Thymus (tissue), 11 donors: Measurements from ENCODE around the gene C5orf24. TPM values are rescaled to one million over a fixed set of nuclear protein-coding genes. Genes with fewer than 3 reads are reported as not detected.
A peak's percentile ranks its signal among the peaks of the same experiment; 100 is the strongest.
"Not testable (repeated sequence)": the region's sequence is repeated elsewhere in the genome, so short reads cannot be mapped to it uniquely, and the experiment has no call there.

Experiments used
- DNase-seq, 9 donors: peaks; one replicate each; pipeline ENCODE4 v3.0.0-alpha.2; 2013; ENCODE audit warnings: low spot score in 9 of 9, low read depth in 6 of 9, missing footprints in 1 of 9
- H3K27ac ChIP-seq, 2 donors: one replicate each; pipeline ENCODE4 v1.5.1; 2013; ENCODE audit warnings: control low read depth in 1 of 2, low read depth in 1 of 2, low read length in 1 of 2, mild to moderate bottlenecking in 1 of 2, moderate library complexity in 1 of 2
- H3K27me3 ChIP-seq, 2 donors: one replicate each; pipeline ENCODE4 v1.5.1; 2013; ENCODE audit warnings: low read length in 1 of 2; ENCODE audit not compliant: control insufficient read depth in 2 of 2, insufficient read depth in 1 of 2
- H3K36me3 ChIP-seq, 2 donors: one replicate each; pipeline ENCODE4 v1.5.1; 2013; ENCODE audit warnings: low read length in 1 of 2, mild to moderate bottlenecking in 1 of 2, moderate library complexity in 1 of 2; ENCODE audit not compliant: control insufficient read depth in 2 of 2, insufficient read depth in 2 of 2
- H3K4me1 ChIP-seq, 2 donors: one replicate each; pipeline ENCODE4 v1.5.1; 2013; ENCODE audit warnings: low read length in 2 of 2; ENCODE audit not compliant: control insufficient read depth in 2 of 2, insufficient read depth in 2 of 2
- H3K4me3 ChIP-seq, 2 donors: one replicate each; pipeline ENCODE4 v1.5.1; 2013; ENCODE audit warnings: low read length in 2 of 2, control low read depth in 1 of 2, mild to moderate bottlenecking in 1 of 2
- H3K9me3 ChIP-seq, 2 donors: one replicate each; pipeline ENCODE4 v1.5.1; 2013; ENCODE audit warnings: low read length in 1 of 2, mild to moderate bottlenecking in 1 of 2; ENCODE audit not compliant: control insufficient read depth in 2 of 2, insufficient read depth in 1 of 2
- WGBS: extraction: QIAGEN DNeasy Blood & Tissue Kit; methylation state at CpG from one replicate; pipeline ENCODE4 v1.1.7; 2013; 5-methylcytosine and 5-hydroxymethylcytosine counted together
- polyA plus RNA-seq: library from polyadenylated mRNA; stranded (reverse); fragments of 200-250 nt; gene quantifications from one replicate; pipeline ENCODE4 v1.2.3, GENCODE V29; 2013
- total RNA-seq: library from RNA; stranded (reverse); fragments of 120-200 nt; gene quantifications from one replicate; pipeline ENCODE4 v1.2.4, GENCODE V29; 2013
- donor health status: healthy.

Gene C5orf24
- total and polyA plus RNA-seq, 2 donors: 11.7 to 22.4 TPM

DNA sequence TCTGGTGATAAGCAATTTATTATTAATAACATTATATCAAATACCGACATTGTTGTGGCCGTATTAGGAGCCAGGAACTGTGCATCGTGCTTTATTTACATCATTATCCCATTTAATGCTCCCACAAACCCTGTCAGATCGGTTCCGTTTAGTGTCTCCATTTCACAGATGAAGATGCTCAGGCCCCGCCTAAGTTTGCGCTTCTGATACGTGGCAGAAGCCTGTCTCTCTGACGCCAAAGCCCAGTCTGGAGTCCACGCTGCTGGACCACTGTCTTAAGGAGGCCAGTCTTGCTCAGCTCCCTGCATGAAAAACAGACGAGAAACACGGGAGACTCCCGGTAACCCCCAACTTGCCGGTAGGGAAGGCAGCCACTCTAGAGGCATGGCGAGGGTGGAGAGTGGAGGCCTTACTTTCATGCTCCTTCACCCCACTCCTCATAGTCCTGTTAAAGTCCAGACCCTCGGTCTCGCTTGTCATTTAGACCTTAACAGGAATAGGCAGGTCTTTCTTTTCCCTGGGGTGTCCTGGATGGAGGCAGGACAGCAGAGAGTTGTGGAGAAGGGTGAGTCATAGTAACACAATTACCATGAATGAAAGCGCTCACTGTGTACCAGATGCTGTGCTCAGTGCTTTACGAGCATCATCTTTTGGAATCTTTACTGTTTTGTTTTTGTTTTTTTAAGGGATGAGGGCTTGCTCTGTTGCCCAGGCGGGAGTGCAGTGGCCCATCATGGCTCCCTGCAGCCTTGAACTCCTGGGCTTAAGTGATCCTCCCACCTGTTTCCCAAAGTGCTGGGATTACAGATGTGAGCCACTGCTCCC is 29.3 kb downstream of the C5orf24 start:
- Histone ChIP-seq H3K4me1 (peaks cover 24 to 25% of the 10 kb centered on the region in 2 donors), H3K4me3 (peak overlapping the region; percentile 94 to 99), H3K27ac (peak overlapping the region; percentile 14 to 95), H3K9me3 (no peaks in the 10 kb centered on the region), H3K27me3 (no peaks in the 10 kb centered on the region), H3K36me3 (peaks cover 0 to 3% of the 10 kb centered on the region in 2 donors)
- DNase-seq: peak in 5 of 9 donors; percentile 13 to 55 (median 21)
- WGBS: 27% methylated on average over 20 of the region's 20 CpGs

DNA sequence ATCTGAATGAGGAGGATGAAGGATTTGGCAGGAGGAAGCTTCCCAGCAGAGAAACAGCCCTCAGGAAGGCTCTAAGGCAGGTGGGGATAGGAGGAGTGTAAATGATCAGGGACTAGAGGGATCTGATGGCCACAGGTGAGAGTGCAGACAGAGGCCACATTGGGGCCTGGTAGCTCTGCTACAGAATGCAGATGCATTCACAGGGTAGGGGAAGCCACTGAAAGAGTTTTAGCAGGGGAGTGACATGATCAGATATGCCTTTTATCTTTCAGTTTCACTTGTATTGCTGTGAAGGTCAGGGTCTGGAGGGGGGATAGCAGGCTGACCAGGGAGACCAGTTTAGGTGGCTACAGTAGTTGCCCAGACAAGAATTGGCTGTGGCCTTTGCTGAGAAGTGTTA is 31.4 kb downstream of the C5orf24 start:
- H3K27me3 ChIP-seq: no peaks in the 10 kb centered on the region
- peak in 1 of 9 donors; percentile 20 for DNase-seq
- H3K36me3 ChIP-seq: peaks cover 0 to 3% of the 10 kb centered on the region in 2 donors
- no peaks in the 10 kb centered on the region for H3K9me3 ChIP-seq
- no peak overlapping the region for H3K4me3 ChIP-seq
- H3K27ac ChIP-seq: peak overlapping the region in 1 of 2 donors; percentile 32
- peaks cover 24 to 25% of the 10 kb centered on the region in 2 donors for H3K4me1 ChIP-seq

DNA sequence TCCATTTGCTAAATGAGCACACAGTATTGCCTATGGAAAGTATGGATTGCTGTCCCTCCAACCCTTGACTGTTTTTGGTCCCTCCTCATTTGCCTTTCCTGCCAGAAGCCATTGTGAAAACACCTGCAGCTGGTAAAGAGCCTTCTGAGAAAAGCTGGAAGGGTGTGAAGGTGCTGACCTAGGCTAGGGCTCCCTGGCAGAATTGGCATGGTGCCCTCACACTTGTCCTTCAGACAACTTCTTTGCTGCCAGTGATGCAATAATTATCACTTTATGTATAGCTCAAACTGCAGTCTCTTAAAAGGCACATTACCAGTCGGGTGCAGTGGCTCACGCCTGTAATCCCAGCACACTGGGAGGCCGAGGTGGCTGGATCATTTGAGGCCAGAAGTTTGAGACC is 32.6 kb downstream of the C5orf24 start:
- Histone ChIP-seq H3K36me3 (peaks cover 0 to 3% of the 10 kb centered on the region in 2 donors), H3K9me3 (no peaks in the 10 kb centered on the region), H3K4me3 (no peak overlapping the region), H3K27ac (no peak overlapping the region), H3K4me1 (peaks cover 23 to 24% of the 10 kb centered on the region in 2 donors), H3K27me3 (no peaks in the 10 kb centered on the region)
- no peak for DNase-seq
- 95% methylated on average over 3 of the region's 3 CpGs for WGBS

DNA sequence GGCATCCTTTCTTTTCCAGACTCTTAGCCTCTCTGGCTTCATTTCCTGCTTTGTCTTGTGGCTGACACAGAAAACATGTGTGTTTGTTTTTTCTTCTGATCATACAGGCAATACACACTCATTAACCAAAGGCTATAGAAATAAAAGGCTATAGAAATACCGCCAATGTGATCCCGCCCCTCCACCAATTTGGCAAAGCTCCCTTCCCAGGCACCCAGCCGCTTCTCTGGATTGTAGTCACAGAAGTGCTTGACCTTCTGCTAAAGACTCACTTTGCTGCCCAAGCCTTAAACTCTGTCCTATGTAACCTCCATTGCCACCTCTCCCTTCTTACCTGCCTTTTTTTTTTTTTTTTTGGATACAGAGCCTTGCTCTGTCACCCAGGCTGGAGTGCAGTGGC is 33.7 kb downstream of the C5orf24 start:
- DNase-seq: no peak
- H3K9me3 ChIP-seq: no peaks in the 10 kb centered on the region
- WGBS: 96% methylated on average over 3 of the region's 3 CpGs
- peaks cover 0 to 3% of the 10 kb centered on the region in 2 donors for H3K36me3 ChIP-seq
- no peaks in the 10 kb centered on the region for H3K27me3 ChIP-seq
- no peak overlapping the region for H3K4me3 ChIP-seq
- peaks cover 16 to 18% of the 10 kb centered on the region in 2 donors for H3K4me1 ChIP-seq
- H3K27ac ChIP-seq: no peak overlapping the region

DNA sequence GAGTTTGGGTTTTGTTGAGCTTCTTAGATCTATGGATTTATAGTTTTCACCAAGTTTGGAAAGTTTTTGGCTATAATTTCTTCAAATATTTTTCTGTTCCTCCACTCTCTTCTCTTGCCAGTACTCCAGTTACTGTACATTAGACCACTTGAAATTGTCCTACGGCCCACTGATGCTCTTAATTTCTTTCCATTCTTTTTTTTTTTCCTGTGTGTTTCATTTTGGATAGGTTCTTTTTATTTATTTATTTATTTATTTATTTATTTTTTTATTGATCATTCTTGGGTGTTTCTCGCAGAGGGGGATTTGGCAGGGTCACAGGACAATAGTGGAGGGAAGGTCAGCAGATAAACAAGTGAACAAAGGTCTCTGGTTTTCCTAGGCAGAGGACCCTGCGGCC is 35.2 kb downstream of the C5orf24 start:
- H3K9me3 ChIP-seq, H3K4me1 ChIP-seq, H3K27ac ChIP-seq, H3K36me3 ChIP-seq, DNase-seq, H3K27me3 ChIP-seq, H3K4me3 ChIP-seq: not testable (repeated sequence)
- 98% methylated on average over 2 of the region's 3 CpGs for WGBS

DNA sequence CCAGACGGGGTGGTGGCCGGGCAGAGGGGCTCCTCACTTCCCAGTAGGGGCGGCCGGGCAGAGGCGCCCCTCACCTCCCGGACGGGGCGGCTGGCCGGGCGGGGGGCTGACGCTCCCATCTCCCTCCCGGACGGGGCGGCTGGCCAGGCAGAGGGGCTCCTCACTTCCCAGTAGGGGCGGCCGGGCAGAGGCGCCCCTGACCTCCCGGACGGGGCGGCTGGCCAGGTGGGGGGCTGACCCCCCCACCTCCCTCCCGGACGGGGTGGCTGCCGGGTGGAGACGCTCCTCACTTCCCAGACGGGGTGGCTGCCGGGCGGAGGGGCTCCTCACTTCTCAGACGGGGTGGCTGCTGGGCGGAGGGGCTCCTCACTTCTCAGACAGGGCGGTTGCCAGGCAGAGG is 35.9 kb downstream of the C5orf24 start:
- H3K9me3 ChIP-seq, H3K4me1 ChIP-seq, H3K4me3 ChIP-seq, DNase-seq, H3K36me3 ChIP-seq, H3K27me3 ChIP-seq, H3K27ac ChIP-seq: not testable (repeated sequence)
- WGBS: 96% methylated on average over 28 of the region's 30 CpGs

DNA sequence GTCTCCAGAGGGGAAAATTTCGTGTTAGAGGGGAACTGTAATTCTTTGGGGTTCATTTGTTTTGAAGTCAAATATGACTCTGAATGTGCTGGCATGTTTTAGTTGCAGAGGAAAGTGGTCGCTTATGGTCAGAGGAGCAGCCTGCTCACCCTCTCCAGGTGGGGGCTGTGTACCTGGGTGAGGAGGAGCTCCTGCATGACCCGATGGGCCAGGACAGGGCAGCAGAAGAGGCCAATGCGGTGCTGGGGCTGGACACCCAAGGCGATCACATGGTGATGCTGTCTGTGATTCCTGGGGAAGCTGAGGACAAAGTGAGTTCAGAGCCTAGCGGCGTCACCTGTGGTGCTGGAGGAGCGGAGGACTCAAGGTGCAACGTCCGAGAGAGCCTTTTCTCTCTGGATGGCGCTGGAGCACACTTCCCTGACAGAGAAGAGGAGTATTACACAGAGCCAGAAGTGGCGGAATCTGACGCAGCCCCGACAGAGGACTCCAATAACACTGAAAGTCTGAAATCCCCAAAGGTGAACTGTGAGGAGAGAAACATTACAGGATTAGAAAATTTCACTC is 41.9 kb downstream of the C5orf24 start:
- H3K27me3 ChIP-seq: no peaks in the 10 kb centered on the region
- peaks cover 10 to 16% of the 10 kb centered on the region in 2 donors for H3K36me3 ChIP-seq
- 98% methylated on average over 14 of the region's 14 CpGs for WGBS
- DNase-seq: no peak
- no peak overlapping the region for H3K4me3 ChIP-seq
- H3K27ac ChIP-seq: no peak overlapping the region
- H3K9me3 ChIP-seq: no peaks in the 10 kb centered on the region
- H3K4me1 ChIP-seq: no peaks in the 10 kb centered on the region

DNA sequence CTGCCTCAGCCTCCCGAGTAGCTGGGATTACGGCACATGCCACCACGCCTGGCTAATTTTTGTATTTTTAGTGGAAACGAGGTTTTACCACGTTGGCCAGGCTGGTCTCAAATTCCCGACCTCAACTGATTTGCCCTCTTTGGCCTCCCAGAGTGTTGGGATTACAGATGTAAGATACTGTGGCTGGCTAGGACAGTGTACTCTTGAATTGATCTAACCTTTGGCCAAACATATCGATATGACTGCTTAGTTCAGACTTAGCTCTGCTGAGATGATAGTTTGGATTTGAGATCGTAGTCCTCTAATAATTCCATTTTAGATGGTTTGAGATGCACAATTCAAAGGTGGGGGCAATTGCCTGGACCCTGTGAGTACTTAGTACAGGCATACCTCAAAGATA is 43.6 kb downstream of the C5orf24 start:
- peaks cover 18 to 26% of the 10 kb centered on the region in 2 donors for H3K36me3 ChIP-seq
- H3K27ac ChIP-seq: no peak overlapping the region
- no peak for DNase-seq
- no peaks in the 10 kb centered on the region for H3K4me1 ChIP-seq
- WGBS: 98% methylated on average over 8 of the region's 8 CpGs
- no peaks in the 10 kb centered on the region for H3K9me3 ChIP-seq
- no peaks in the 10 kb centered on the region for H3K27me3 ChIP-seq
- H3K4me3 ChIP-seq: no peak overlapping the region

DNA sequence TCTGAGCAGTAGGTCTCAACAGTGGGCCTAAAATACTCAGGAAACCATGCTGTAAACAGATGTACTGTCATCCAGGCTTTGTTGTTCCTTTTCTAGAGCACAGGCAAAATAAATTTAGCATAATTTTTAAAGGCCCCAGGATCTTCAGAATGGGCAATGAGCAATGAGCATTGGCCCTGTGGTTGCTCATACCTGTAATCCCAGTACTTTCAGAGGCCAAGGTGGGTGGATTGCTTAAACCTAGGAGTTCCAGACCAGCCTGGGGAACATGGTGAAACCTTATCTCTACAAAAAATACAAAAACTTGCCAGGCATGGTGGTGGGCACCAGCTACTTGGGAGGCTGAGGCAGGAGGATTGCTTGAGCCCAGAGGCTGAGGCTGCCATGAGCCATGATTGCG is 45.7 kb downstream of the C5orf24 start:
- Histone ChIP-seq H3K36me3 (peaks cover 25 to 38% of the 10 kb centered on the region in 2 donors), H3K27me3 (no peaks in the 10 kb centered on the region), H3K4me3 (no peak overlapping the region), H3K4me1 (no peaks in the 10 kb centered on the region), H3K9me3 (no peaks in the 10 kb centered on the region), H3K27ac (no peak overlapping the region)
- no peak for DNase-seq
- 96% methylated on average over 1 of the region's 1 CpG for WGBS
